ENCODE data around the gene PLEK.

DNA sequence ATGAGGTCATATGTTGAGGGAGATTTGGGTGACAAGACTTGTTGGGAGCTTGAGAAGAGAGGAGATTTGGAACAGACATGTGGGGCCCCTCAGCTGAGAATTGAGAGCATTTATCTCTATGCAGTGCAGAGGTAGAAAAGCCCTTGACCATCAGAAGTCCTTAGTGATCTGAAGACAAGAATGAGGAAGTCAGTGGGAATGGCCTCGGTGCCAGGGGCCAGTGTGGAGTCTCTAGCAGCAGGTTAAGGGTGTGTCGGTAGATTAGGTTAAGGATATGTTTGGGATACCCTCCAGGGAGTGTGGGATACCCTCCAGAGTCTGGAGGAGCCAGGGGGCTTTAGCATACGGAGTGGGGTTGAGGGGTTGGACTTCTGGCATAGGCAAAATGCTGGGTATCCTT, 60.4 kb downstream of the PLEK start:
- TF ChIP-seq SUZ12 (IDR thresholded peaks at IDR 0.05; ENCODE audit: extremely low read depth, insufficient read depth, insufficient read length) (no peak), YY1 (IDR thresholded peaks at IDR 0.05; ENCODE audit: insufficient read depth, insufficient read length) (no peak), ZNF274 (IDR thresholded peaks at IDR 0.05; ENCODE audit: low read depth, low read length) (no peak)

Data from NT2/D1 (cell line).